ENCODE data around the gene PLEKHH1. TPM values are rescaled to one million over a fixed set of nuclear protein-coding genes. Genes with fewer than 3 reads are reported as not detected.
"Not testable (repeated sequence)": the region's sequence is repeated elsewhere in the genome, so short reads cannot be mapped to it uniquely, and the experiment has no call there.

PLEKHH1 gene
- total RNA-seq, 2 experiments from 2014 or later, result 1.6 to 2.0 TPM

- CTCF ChIA-PET, result interaction anchor here (0.7 to 2.5 kb wide), 12 partner anchors 10 to 172 kb away, joined by 3 to 10 read pairs (median 4); partner anchors contain the start of gene RDH11
- POLR2A ChIA-PET, result interaction anchor here (0.5 to 2.1 kb wide), 6 partner anchors 19 to 173 kb away, joined by 3 to 13 read pairs (median 4); partner anchors contain the start of gene RDH11
Measured at GRCh38 chr14:67599698-67600561, 66.8 kb downstream of the PLEKHH1 start, which contains the start of gene PIGH. PIGH (minus strand) TSS chr14:67600268; CDS start chr14:67600203, 65 bp downstream.

- POLR2A ChIA-PET, result interaction anchor here (0.5 to 2.1 kb wide), 5 partner anchors 18 to 174 kb away, joined by 3 to 13 read pairs (median 4); partner anchors contain the start of gene RDH11
Measured at GRCh38 chr14:67600562-67600974, 67.5 kb downstream of the PLEKHH1 start.

GRCh38 chr14:67602076-67602475, 69.0 kb downstream of the PLEKHH1 start:
- POLR2A ChIA-PET, result no interaction called here
- CTCF ChIA-PET, result no interaction called here

More at GRCh38 chr14:67600562-67600974, 67.5 kb downstream of the PLEKHH1 start:
- CTCF ChIA-PET, result interaction anchor here (0.7 to 2.5 kb wide), 8 partner anchors 11 to 122 kb away, joined by 3 to 10 read pairs (median 6); partner anchors contain the start of gene RDH11

GRCh38 chr14:67602995-67603545, 70.0 kb downstream of the PLEKHH1 start:
- ChIA-PET POLR2A (no interaction called here), CTCF (no interaction called here)

GRCh38 chr14:67607646-67608045, 74.6 kb downstream of the PLEKHH1 start:
- CTCF ChIA-PET, result no interaction called here
- POLR2A ChIA-PET, result no interaction called here

GRCh38 chr14:67609642-67610310, 76.7 kb downstream of the PLEKHH1 start:
- ChIA-PET POLR2A (no interaction called here), CTCF (no interaction called here)

GRCh38 chr14:67610491-67610890, 77.4 kb downstream of the PLEKHH1 start:
- ChIA-PET CTCF (no interaction called here), POLR2A (interaction anchor here (0.7 kb wide), 1 partner anchor 64 kb away, joined by 3 read pairs; no protein-coding TSS in a partner anchor)

- ChIA-PET CTCF (interaction anchor here (0.8 to 1.9 kb wide), 7 partner anchors 19 to 86 kb away, joined by 3 to 13 read pairs (median 5); partner anchors contain the start of genes PIGH and RDH11), POLR2A (interaction anchor here (0.8 to 0.9 kb wide), 2 partner anchors 18 to 24 kb away, joined by 3 read pairs; partner anchors contain the start of gene PIGH)
Measured at GRCh38 chr14:67618617-67619063, 85.5 kb downstream of the PLEKHH1 start.

GRCh38 chr14:67619446-67620216, 86.5 kb downstream of the PLEKHH1 start, which contains the start of gene ARG2:
ARG2 (plus strand) TSS chr14:67619920; CDS start chr14:67619978, 58 bp downstream.
- ChIA-PET POLR2A (interaction anchor here (0.8 to 1.5 kb wide), 4 partner anchors 19 to 76 kb away, joined by 3 to 6 read pairs (median 3); partner anchors contain the start of genes PIGH and RDH11), CTCF (interaction anchor here (0.6 to 1.9 kb wide), 13 partner anchors 9 to 85 kb away, joined by 3 to 13 read pairs (median 4); partner anchors contain the start of genes PIGH and RDH11)

- ChIA-PET POLR2A (interaction anchor here (0.6 to 1.5 kb wide), 3 partner anchors 44 to 79 kb away, joined by 3 to 6 read pairs (median 4); partner anchors contain the start of gene RDH11), CTCF (interaction anchor here (0.6 to 1.2 kb wide), 9 partner anchors 8 to 84 kb away, joined by 3 to 5 read pairs (median 3); no protein-coding TSS in a partner anchor)
Measured at GRCh38 chr14:67620217-67620785, 87.2 kb downstream of the PLEKHH1 start.

GRCh38 chr14:67622675-67623074, 89.6 kb downstream of the PLEKHH1 start:
- ChIA-PET CTCF (no interaction called here), POLR2A (no interaction called here)

GRCh38 chr14:67623114-67623513, 90.0 kb downstream of the PLEKHH1 start:
- CTCF ChIA-PET, result no interaction called here
- POLR2A ChIA-PET, result no interaction called here

GRCh38 chr14:67626131-67626530, 93.0 kb downstream of the PLEKHH1 start:
- CTCF ChIA-PET, result not testable (repeated sequence)

GRCh38 chr14:67627519-67627918, 94.4 kb downstream of the PLEKHH1 start:
- POLR2A ChIA-PET, result no interaction called here

More at GRCh38 chr14:67626131-67626530, 93.0 kb downstream of the PLEKHH1 start:
- POLR2A ChIA-PET, result not testable (repeated sequence)

GRCh38 chr14:67630186-67630585, 97.1 kb downstream of the PLEKHH1 start:
- CTCF ChIA-PET, result interaction anchor here (0.7 kb wide), 1 partner anchor 10 kb away, joined by 3 read pairs; no protein-coding TSS in a partner anchor
- POLR2A ChIA-PET, result no interaction called here

More at GRCh38 chr14:67627519-67627918, 94.4 kb downstream of the PLEKHH1 start:
- CTCF ChIA-PET, result interaction anchor here (1.0 kb wide), 1 partner anchor 32 kb away, joined by 3 read pairs; no protein-coding TSS in a partner anchor

GRCh38 chr14:67630938-67631337, 97.8 kb downstream of the PLEKHH1 start:
- ChIA-PET POLR2A (no interaction called here), CTCF (interaction anchor here (0.7 kb wide), 1 partner anchor 1233 kb away, joined by 3 read pairs; no protein-coding TSS in a partner anchor)

GRCh38 chr14:67633451-67634147, 100.5 kb downstream of the PLEKHH1 start:
- ChIA-PET CTCF (no interaction called here), POLR2A (interaction anchor here (0.6 kb wide), 1 partner anchor 205 kb away, joined by 3 read pairs; no protein-coding TSS in a partner anchor)

Data from activated CD8-positive, alpha-beta memory T cell treated with anti-CD3 and anti-CD28 coated beads for 36 hours (primary cell).